Measurements from ENCODE around the gene GPR146. TPM values are rescaled to one million over a fixed set of nuclear protein-coding genes. Genes with fewer than 3 reads are reported as not detected.

The GPR146 gene
- total RNA-seq, 1 donor from 2014 or later: 1.7 TPM

GRCh38 chr7:1040790-1041189 is 3.6 kb upstream of the GPR146 start:
- no peak overlapping the region for H3K27ac ChIP-seq (ENCODE audit: low read depth, low read length)
- H3K9me3 ChIP-seq (ENCODE audit: insufficient read depth, low read depth, low read length): no peaks in the 10 kb centered on the region
- H3K36me3 Mint-ChIP-seq (ENCODE audit: low read depth, unreplicated experiment): peaks cover 3% of the 10 kb centered on the region
- H3K27ac Mint-ChIP-seq (ENCODE audit: unreplicated experiment): peak overlapping the region; percentile 18
- no peak for TF ChIP-seq EZH2 (IDR thresholded peaks at IDR 0.05; ENCODE audit: insufficient read depth, low read length)
- no peak for TF ChIP-seq CTCF (IDR thresholded peaks at IDR 0.05; ENCODE audit: insufficient read depth, low read depth, low read length)
- peaks cover 5% of the 10 kb centered on the region for H3K9me3 Mint-ChIP-seq (ENCODE audit: unreplicated experiment)
- peaks cover 10% of the 10 kb centered on the region for H3K79me2 ChIP-seq (ENCODE audit: insufficient read depth, low read length)
- H3K4me1 ChIP-seq (ENCODE audit: insufficient read depth, low read length): peaks cover 19% of the 10 kb centered on the region
- H2AFZ ChIP-seq (ENCODE audit: low read depth, low read length): no peak overlapping the region
- no peak overlapping the region for H3K4me3 Mint-ChIP-seq (ENCODE audit: unreplicated experiment)
- H3K9ac ChIP-seq (ENCODE audit: low read length): no peak overlapping the region
- peaks cover 12% of the 10 kb centered on the region for H3K4me1 Mint-ChIP-seq (ENCODE audit: low read depth, unreplicated experiment)
- H4K20me1 ChIP-seq (ENCODE audit: insufficient read depth, low read length): peaks cover 48% of the 10 kb centered on the region
- no peaks in the 10 kb centered on the region for H3K27me3 Mint-ChIP-seq (ENCODE audit: low read depth, unreplicated experiment)
- no peak for DNase-seq (ENCODE audit: low read depth)
- no peaks in the 10 kb centered on the region for H3K36me3 ChIP-seq (ENCODE audit: insufficient read depth, low read length)
- no peak overlapping the region for H3K4me3 ChIP-seq (ENCODE audit: insufficient read depth, low read depth, low read length)
- H3K27me3 ChIP-seq (ENCODE audit: insufficient read depth, low read length): no peaks in the 10 kb centered on the region
- peak overlapping the region; percentile 78 for H3K4me2 ChIP-seq (ENCODE audit: low read length)
- no peak for FAIRE-seq

GRCh38 chr7:1041551-1042491 is 2.5 kb upstream of the GPR146 start:
- no peak for TF ChIP-seq CTCF (IDR thresholded peaks at IDR 0.05; ENCODE audit: insufficient read depth, low read depth, low read length)
- peak; percentile 8 for TF ChIP-seq EZH2 (IDR thresholded peaks at IDR 0.05; ENCODE audit: insufficient read depth, low read length)
- Histone ChIP-seq H3K27me3 (ENCODE audit: insufficient read depth, low read length) (no peaks in the 10 kb centered on the region), H3K27ac (ENCODE audit: low read depth, low read length) (no peak overlapping the region), H3K9ac (ENCODE audit: low read length) (no peak overlapping the region), H3K4me2 (ENCODE audit: low read length) (peak overlapping the region; percentile 78), H4K20me1 (ENCODE audit: insufficient read depth, low read length) (peaks cover 56% of the 10 kb centered on the region), H3K36me3 (ENCODE audit: insufficient read depth, low read length) (no peaks in the 10 kb centered on the region), H3K9me3 (ENCODE audit: insufficient read depth, low read depth, low read length) (no peaks in the 10 kb centered on the region), H3K79me2 (ENCODE audit: insufficient read depth, low read length) (peaks cover 10% of the 10 kb centered on the region), H3K4me3 (ENCODE audit: insufficient read depth, low read depth, low read length) (no peak overlapping the region), H2AFZ (ENCODE audit: low read depth, low read length) (no peak overlapping the region), H3K4me1 (ENCODE audit: insufficient read depth, low read length) (peaks cover 19% of the 10 kb centered on the region)
- Mint-ChIP-seq H3K9me3 (ENCODE audit: unreplicated experiment) (peaks cover 5% of the 10 kb centered on the region), H3K36me3 (ENCODE audit: low read depth, unreplicated experiment) (peaks cover 4% of the 10 kb centered on the region), H3K4me3 (ENCODE audit: unreplicated experiment) (no peak overlapping the region), H3K4me1 (ENCODE audit: low read depth, unreplicated experiment) (peaks cover 12% of the 10 kb centered on the region), H3K27me3 (ENCODE audit: low read depth, unreplicated experiment) (no peaks in the 10 kb centered on the region), H3K27ac (ENCODE audit: unreplicated experiment) (peak overlapping the region; percentile 47)
- FAIRE-seq (no peak), DNase-seq (ENCODE audit: low read depth) (no peak)

- FAIRE-seq: no peak
- Histone ChIP-seq H2AFZ (ENCODE audit: low read depth, low read length) (no peak overlapping the region), H3K4me2 (ENCODE audit: low read length) (no peak overlapping the region), H3K9ac (ENCODE audit: low read length) (no peak overlapping the region), H3K36me3 (ENCODE audit: insufficient read depth, low read length) (no peaks in the 10 kb centered on the region), H4K20me1 (ENCODE audit: insufficient read depth, low read length) (peaks cover 62% of the 10 kb centered on the region), H3K27me3 (ENCODE audit: insufficient read depth, low read length) (no peaks in the 10 kb centered on the region), H3K27ac (ENCODE audit: low read depth, low read length) (no peak overlapping the region), H3K4me1 (ENCODE audit: insufficient read depth, low read length) (peaks cover 19% of the 10 kb centered on the region), H3K4me3 (ENCODE audit: insufficient read depth, low read depth, low read length) (no peak overlapping the region), H3K9me3 (ENCODE audit: insufficient read depth, low read depth, low read length) (no peaks in the 10 kb centered on the region), H3K79me2 (ENCODE audit: insufficient read depth, low read length) (peaks cover 10% of the 10 kb centered on the region)
- Mint-ChIP-seq H3K27me3 (ENCODE audit: low read depth, unreplicated experiment) (no peaks in the 10 kb centered on the region), H3K9me3 (ENCODE audit: unreplicated experiment) (peaks cover 5% of the 10 kb centered on the region), H3K4me1 (ENCODE audit: low read depth, unreplicated experiment) (peaks cover 12% of the 10 kb centered on the region), H3K4me3 (ENCODE audit: unreplicated experiment) (no peak overlapping the region), H3K36me3 (ENCODE audit: low read depth, unreplicated experiment) (peaks cover 4% of the 10 kb centered on the region), H3K27ac (ENCODE audit: unreplicated experiment) (no peak overlapping the region)
- no peak for DNase-seq (ENCODE audit: low read depth)
- no peak for TF ChIP-seq CTCF (IDR thresholded peaks at IDR 0.05; ENCODE audit: insufficient read depth, low read depth, low read length)
- no peak for TF ChIP-seq EZH2 (IDR thresholded peaks at IDR 0.05; ENCODE audit: insufficient read depth, low read length)
Observed at GRCh38 chr7:1042492-1042833, 1.9 kb upstream of the GPR146 start.

All from astrocyte (in vitro differentiated cells and primary cell).